Astrocyte (in vitro differentiated cells and primary cell): Measurements from ENCODE around the gene PACRG. TPM values are rescaled to one million over a fixed set of nuclear protein-coding genes. Genes with fewer than 3 reads are reported as not detected.

Experiments used
- DNase-seq: peaks from one replicate; pipeline ENCODE4 v3.0.0-alpha.2; 2010; ENCODE audit warnings: low read depth
- FAIRE-seq: peaks from 2 replicates; lab custom pipeline; 2011; peaks lifted over from hg19 to GRCh38; lab: Jason Lieb, UNC
- H2AFZ ChIP-seq: 2 replicates; pipeline ENCODE4 v1.6.0; 2012; ENCODE audit warnings: low read depth, low read length, inconsistent platforms
- H3K27ac ChIP-seq: 2 replicates; pipeline ENCODE4 v1.5.1; 2011; ENCODE audit warnings: low read depth, low read length, inconsistent platforms
- H3K27me3 ChIP-seq: 2 replicates; pipeline ENCODE4 v1.6.0; 2011; ENCODE audit warnings: low read length, inconsistent platforms; ENCODE audit not compliant: insufficient read depth
- H3K36me3 ChIP-seq: 2 replicates; pipeline ENCODE4 v1.5.1; 2011; ENCODE audit warnings: low read length, inconsistent platforms; ENCODE audit not compliant: insufficient read depth
- H3K4me1 ChIP-seq: 2 replicates; pipeline ENCODE4 v1.5.1; 2011; ENCODE audit warnings: low read length, inconsistent platforms; ENCODE audit not compliant: insufficient read depth
- H3K4me2 ChIP-seq: 2 replicates; pipeline ENCODE4 v1.6.0; 2012; ENCODE audit warnings: low read length, inconsistent platforms
- H3K4me3 ChIP-seq: 2 replicates; pipeline ENCODE4 v1.5.1; 2011; ENCODE audit warnings: low read depth, mild to moderate bottlenecking, low read length, inconsistent platforms; ENCODE audit not compliant: insufficient read depth
- H3K79me2 ChIP-seq: 2 replicates; pipeline ENCODE4 v1.6.0; 2012; ENCODE audit warnings: mild to moderate bottlenecking, low read length, inconsistent platforms; ENCODE audit not compliant: insufficient read depth
- H3K9ac ChIP-seq: 2 replicates; pipeline ENCODE4 v1.6.0; 2012; ENCODE audit warnings: mild to moderate bottlenecking, low read length, inconsistent platforms
- H3K9me3 ChIP-seq: 2 replicates; pipeline ENCODE4 v1.5.1; 2012; ENCODE audit warnings: low read depth, mild to moderate bottlenecking, low read length, inconsistent platforms; ENCODE audit not compliant: insufficient read depth
- H4K20me1 ChIP-seq: 2 replicates; pipeline ENCODE4 v1.6.0; 2012; ENCODE audit warnings: low read length, inconsistent platforms; ENCODE audit not compliant: insufficient read depth
- H3K27ac Mint-ChIP-seq: one replicate; pipeline ENCODE4 v1.8.0; 2021; ENCODE audit warnings: mild to moderate bottlenecking, mixed read lengths; ENCODE audit not compliant: unreplicated experiment
- H3K27me3 Mint-ChIP-seq: one replicate; pipeline ENCODE4 v1.8.0; 2021; ENCODE audit warnings: low read depth, mixed read lengths; ENCODE audit not compliant: unreplicated experiment
- H3K36me3 Mint-ChIP-seq: one replicate; pipeline ENCODE4 v1.8.0; 2021; ENCODE audit warnings: low read depth, mixed read lengths; ENCODE audit not compliant: unreplicated experiment
- H3K4me1 Mint-ChIP-seq: one replicate; pipeline ENCODE4 v1.8.0; 2021; ENCODE audit warnings: low read depth, mixed read lengths; ENCODE audit not compliant: unreplicated experiment
- H3K4me3 Mint-ChIP-seq: one replicate; pipeline ENCODE4 v1.8.0; 2021; ENCODE audit warnings: mild to moderate bottlenecking, moderate library complexity, mixed read lengths; ENCODE audit not compliant: unreplicated experiment
- H3K9me3 Mint-ChIP-seq: one replicate; pipeline ENCODE4 v1.8.0; 2021; ENCODE audit warnings: mild to moderate bottlenecking, mixed read lengths; ENCODE audit not compliant: unreplicated experiment
- EZH2 ChIP-seq: IDR thresholded peaks from 2 replicates; pipeline ENCODE4 v1.6.1; 2012; ENCODE audit warnings: mild to moderate bottlenecking, low read length, inconsistent platforms; ENCODE audit not compliant: insufficient read depth
- total RNA-seq: library from RNA; stranded (reverse); gene quantifications from 2 replicates; pipeline ENCODE4 v1.2.1, GENCODE V29; 2021
- TF ChIP-seq, protein P1 (sequence below): IDR thresholded peaks from 2 replicates; pipeline ENCODE4 v1.5.1; 2011; ENCODE audit warnings: low read depth, mild to moderate bottlenecking, inconsistent platforms, low read length, moderate library complexity; ENCODE audit not compliant: insufficient read depth

The PACRG gene
- total RNA-seq, 1 donor from 2014 or later = not detected

DNA sequence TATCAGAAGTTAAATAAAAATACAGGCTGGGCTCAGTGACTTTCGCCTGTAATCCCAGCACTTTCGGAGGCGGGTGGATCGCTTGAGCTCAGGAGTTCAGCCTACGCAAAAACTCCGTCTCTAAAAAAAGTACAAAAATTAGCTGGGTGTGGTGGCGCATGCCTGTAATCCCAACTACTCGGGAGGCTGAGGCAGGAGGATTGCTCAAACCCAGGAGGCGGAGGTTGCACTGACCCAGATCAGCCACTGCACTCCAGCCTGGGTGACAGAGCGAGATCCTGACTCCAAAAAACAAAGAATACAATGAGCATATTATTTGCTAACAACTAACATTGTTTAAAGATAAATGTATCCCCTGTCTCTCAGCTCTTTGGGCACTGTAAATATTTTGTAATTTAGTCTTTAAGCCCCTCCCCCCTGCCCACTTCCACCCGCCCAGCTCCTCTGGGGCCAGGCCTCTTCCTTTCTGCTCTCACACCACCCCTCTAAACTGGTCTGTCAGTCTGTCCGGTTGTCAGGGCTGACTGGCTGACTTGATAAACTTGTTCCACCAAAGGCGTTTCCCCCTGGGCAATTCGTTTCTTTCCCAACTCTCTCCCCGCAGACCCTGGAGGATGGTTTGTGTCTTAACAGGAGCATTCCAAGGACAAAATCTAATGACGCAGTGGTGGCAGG lies 624.4 kb downstream of the PACRG start:
- TF ChIP-seq, protein P1, sequence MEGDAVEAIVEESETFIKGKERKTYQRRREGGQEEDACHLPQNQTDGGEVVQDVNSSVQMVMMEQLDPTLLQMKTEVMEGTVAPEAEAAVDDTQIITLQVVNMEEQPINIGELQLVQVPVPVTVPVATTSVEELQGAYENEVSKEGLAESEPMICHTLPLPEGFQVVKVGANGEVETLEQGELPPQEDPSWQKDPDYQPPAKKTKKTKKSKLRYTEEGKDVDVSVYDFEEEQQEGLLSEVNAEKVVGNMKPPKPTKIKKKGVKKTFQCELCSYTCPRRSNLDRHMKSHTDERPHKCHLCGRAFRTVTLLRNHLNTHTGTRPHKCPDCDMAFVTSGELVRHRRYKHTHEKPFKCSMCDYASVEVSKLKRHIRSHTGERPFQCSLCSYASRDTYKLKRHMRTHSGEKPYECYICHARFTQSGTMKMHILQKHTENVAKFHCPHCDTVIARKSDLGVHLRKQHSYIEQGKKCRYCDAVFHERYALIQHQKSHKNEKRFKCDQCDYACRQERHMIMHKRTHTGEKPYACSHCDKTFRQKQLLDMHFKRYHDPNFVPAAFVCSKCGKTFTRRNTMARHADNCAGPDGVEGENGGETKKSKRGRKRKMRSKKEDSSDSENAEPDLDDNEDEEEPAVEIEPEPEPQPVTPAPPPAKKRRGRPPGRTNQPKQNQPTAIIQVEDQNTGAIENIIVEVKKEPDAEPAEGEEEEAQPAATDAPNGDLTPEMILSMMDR = no peak
- TF ChIP-seq EZH2 = no peak
- Histone ChIP-seq H3K9me3 (no peaks in the 10 kb centered on the region), H2AFZ (no peak overlapping the region), H3K79me2 (no peaks in the 10 kb centered on the region), H3K27ac (no peak overlapping the region), H3K9ac (no peak overlapping the region), H3K27me3 (no peaks in the 10 kb centered on the region), H4K20me1 (no peaks in the 10 kb centered on the region), H3K36me3 (no peaks in the 10 kb centered on the region), H3K4me2 (no peak overlapping the region), H3K4me3 (no peak overlapping the region), H3K4me1 (peaks cover 25% of the 10 kb centered on the region)
- H3K36me3 Mint-ChIP-seq = no peaks in the 10 kb centered on the region
- H3K9me3 Mint-ChIP-seq = peaks cover 4% of the 10 kb centered on the region
- no peak overlapping the region for H3K27ac Mint-ChIP-seq
- DNase-seq (no peak), FAIRE-seq (no peak)
- H3K4me3 Mint-ChIP-seq = no peak overlapping the region
- peaks cover 36% of the 10 kb centered on the region for H3K4me1 Mint-ChIP-seq
- no peaks in the 10 kb centered on the region for H3K27me3 Mint-ChIP-seq

DNA sequence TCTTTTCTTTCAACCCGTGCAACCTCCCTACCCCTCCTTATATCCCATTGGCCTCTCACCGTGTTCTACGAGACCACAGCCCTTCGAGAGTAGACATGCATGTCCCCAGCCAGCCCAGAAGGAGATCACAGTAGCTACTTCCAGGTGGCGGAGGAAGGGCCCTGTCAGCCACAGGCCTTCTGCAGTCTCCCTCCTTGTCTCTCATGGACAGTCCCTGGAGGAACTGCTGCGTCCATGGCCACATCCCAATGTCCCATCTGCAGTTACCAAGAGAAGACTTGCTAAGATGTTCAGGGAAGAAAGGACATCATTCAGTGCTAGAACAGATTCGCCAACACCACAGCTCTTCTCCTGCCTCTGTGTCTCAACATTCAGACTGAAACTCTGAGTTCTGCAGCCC lies 625.2 kb downstream of the PACRG start:
- Histone ChIP-seq H3K4me2 (no peak overlapping the region), H3K27ac (no peak overlapping the region), H3K36me3 (no peaks in the 10 kb centered on the region), H2AFZ (no peak overlapping the region), H3K4me1 (peaks cover 23% of the 10 kb centered on the region), H3K9me3 (no peaks in the 10 kb centered on the region), H3K27me3 (no peaks in the 10 kb centered on the region), H3K9ac (no peak overlapping the region), H3K4me3 (no peak overlapping the region), H4K20me1 (no peaks in the 10 kb centered on the region), H3K79me2 (no peaks in the 10 kb centered on the region)
- Mint-ChIP-seq H3K36me3 (no peaks in the 10 kb centered on the region), H3K4me3 (no peak overlapping the region), H3K27me3 (no peaks in the 10 kb centered on the region), H3K9me3 (no peaks in the 10 kb centered on the region), H3K27ac (no peak overlapping the region), H3K4me1 (peaks cover 34% of the 10 kb centered on the region)
- no peak for DNase-seq
- no peak for FAIRE-seq
- TF ChIP-seq EZH2 = no peak
- TF ChIP-seq, protein P1 = no peak

DNA sequence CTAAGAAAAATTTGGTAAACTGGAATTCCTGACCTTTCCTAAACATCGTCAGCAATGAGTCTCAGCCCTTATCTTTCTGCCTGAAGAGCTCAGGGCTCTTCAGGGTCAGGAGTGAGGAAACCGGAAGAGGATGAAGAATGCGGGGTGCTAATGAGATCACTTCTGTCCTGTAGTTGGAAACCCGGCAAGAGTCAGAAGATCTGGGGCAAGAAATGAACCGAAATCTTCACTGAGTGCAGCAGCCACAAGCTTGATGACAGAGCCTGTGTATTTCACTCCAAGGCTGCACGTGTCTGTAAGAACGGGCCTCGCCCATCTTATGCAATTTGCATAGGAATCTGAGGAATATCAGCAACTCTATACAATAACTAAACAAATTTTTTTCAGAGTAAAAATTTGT lies 626.3 kb downstream of the PACRG start:
- Histone ChIP-seq H3K27me3 (no peaks in the 10 kb centered on the region), H3K9me3 (no peaks in the 10 kb centered on the region), H3K4me1 (peaks cover 23% of the 10 kb centered on the region), H3K4me2 (no peak overlapping the region), H4K20me1 (no peaks in the 10 kb centered on the region), H3K4me3 (no peak overlapping the region), H3K9ac (no peak overlapping the region), H3K27ac (no peak overlapping the region), H3K36me3 (no peaks in the 10 kb centered on the region), H3K79me2 (no peaks in the 10 kb centered on the region), H2AFZ (no peak overlapping the region)
- FAIRE-seq (no peak), DNase-seq (peak; percentile 73)
- no peak overlapping the region for H3K4me3 Mint-ChIP-seq
- TF ChIP-seq EZH2 = no peak
- TF ChIP-seq, protein P1 = no peak
- no peaks in the 10 kb centered on the region for H3K9me3 Mint-ChIP-seq
- H3K27ac Mint-ChIP-seq = peak overlapping the region; percentile 93
- peaks cover 30% of the 10 kb centered on the region for H3K4me1 Mint-ChIP-seq
- H3K36me3 Mint-ChIP-seq = no peaks in the 10 kb centered on the region
- H3K27me3 Mint-ChIP-seq = no peaks in the 10 kb centered on the region
